GM12878 (cell line): ENCODE data around the gene VPS18. TPM values are rescaled to one million over a fixed set of nuclear protein-coding genes. Genes with fewer than 3 reads are reported as not detected.
A peak's percentile ranks its signal among the peaks of the same experiment; 100 is the strongest.

Experiments used
- CBFB ChIP-seq: IDR thresholded peaks from 2 replicates; pipeline ENCODE4 v1.6.1; 2016; ENCODE audit warnings: antibody characterized with exemption, low read depth
- CHD1 ChIP-seq: IDR thresholded peaks from 2 replicates; pipeline ENCODE4 v1.6.1; 2012; ENCODE audit warnings: low read depth, low read length, improper control_type of control experiment
- FOS ChIP-seq: IDR thresholded peaks from 3 replicates; pipeline ENCODE4 v1.6.1; 2011; ENCODE audit warnings: borderline replicate concordance; ENCODE audit not compliant: insufficient read length; ENCODE audit errors: extremely low read depth
- KDM1A ChIP-seq: fragments of 200-600 bp; sonication (generic); IDR thresholded peaks from 2 replicates; pipeline ENCODE4 v1.6.1; 2016; ENCODE audit warnings: borderline replicate concordance
- MTA2 ChIP-seq: fragments of 450-650 bp; IDR thresholded peaks from 2 replicates; pipeline ENCODE4 v1.6.1; 2016; ENCODE audit warnings: low read depth, mild to moderate bottlenecking, moderate library complexity
- MYB ChIP-seq: fragments of 150-350 bp; IDR thresholded peaks from 2 replicates; pipeline ENCODE4 v1.6.1; 2014; ENCODE audit warnings: mild to moderate bottlenecking, low read depth, low read length, borderline replicate concordance
- NFXL1 ChIP-seq: fragments of 450-650 bp; IDR thresholded peaks from 2 replicates; pipeline ENCODE4 v1.6.1; 2017; ENCODE audit warnings: antibody characterized with exemption, mild to moderate bottlenecking, borderline replicate concordance
- NFYB ChIP-seq: IDR thresholded peaks from 2 replicates; pipeline ENCODE4 v1.6.1; 2011; ENCODE audit warnings: low read depth, mild to moderate bottlenecking, low read length, improper control_type of control experiment, moderate library complexity; ENCODE audit not compliant: insufficient read depth
- NR2C1 ChIP-seq: fragments of 450-650 bp; IDR thresholded peaks from 2 replicates; pipeline ENCODE4 v1.6.1; 2017; ENCODE audit warnings: antibody characterized with exemption, mild to moderate bottlenecking, moderate library complexity
- NR2F1 ChIP-seq: fragments of 450-650 bp; conservative IDR thresholded peaks from 2 replicates; pipeline ENCODE4 v1.6.1; 2017; ENCODE audit warnings: mild to moderate bottlenecking
- RUNX3 ChIP-seq: IDR thresholded peaks from 2 replicates; pipeline ENCODE4 v1.6.1; 2012; ENCODE audit warnings: low read length, inconsistent platforms
- SIX5 ChIP-seq: IDR thresholded peaks from 2 replicates; pipeline ENCODE4 v1.6.1; 2011; ENCODE audit warnings: mild to moderate bottlenecking, low read depth, low read length, moderate library complexity; ENCODE audit not compliant: severe bottlenecking
- SMAD5 ChIP-seq: IDR thresholded peaks from 2 replicates; pipeline ENCODE4 v1.6.1; 2016; ENCODE audit warnings: antibody characterized with exemption, low read depth
- SREBF1 ChIP-seq: IDR thresholded peaks from 2 replicates; pipeline ENCODE4 v1.6.1; 2012; ENCODE audit warnings: mild to moderate bottlenecking, low read length
- STAT1 ChIP-seq: fragments of 450-650 bp; conservative IDR thresholded peaks from 2 replicates; pipeline ENCODE4 v1.6.1; 2014; ENCODE audit warnings: antibody characterized with exemption, mild to moderate bottlenecking
- TCF12 ChIP-seq: IDR thresholded peaks from 2 replicates; pipeline ENCODE4 v1.6.1; 2011; ENCODE audit warnings: low read depth, mild to moderate bottlenecking, low read length
- ZBED1 ChIP-seq: IDR thresholded peaks from 2 replicates; pipeline ENCODE4 v1.6.1; 2016; ENCODE audit warnings: borderline replicate concordance
- polyA plus RNA-seq, 11 experiments: library from polyadenylated mRNA; depleted of rRNA in 4 of 11; unstranded in 6 of 11; stranded (reverse) in 5 of 11; fragments of >200 nt; fragmentation: Nextera tagmentation in 4 of 11; fragmentation: Illumina TruSeq in 1 of 11; extraction: Ambion mirVana in 4 of 11; extraction: Trizol in 1 of 11; gene quantifications; 1 replicate in 1 of 11; 2 replicates in 10 of 11; pipeline versions ENCODE4 v1.2.1 to v1.2.3, GENCODE V29; 2011 to 2016; ENCODE audit warnings: inconsistent platforms in 2 of 11, missing spikeins in 2 of 11, low read depth in 1 of 11
- total RNA-seq, 4 experiments: library from RNA; depleted of rRNA in 3 of 4; stranded (reverse); fragments of >200 nt in 3 of 4; fragmentation: Illumina TruSeq in 1 of 4; extraction: Trizol in 1 of 4; gene quantifications; 2 replicates each; pipeline versions ENCODE4 v1.2.1 to v1.2.3, GENCODE V29; 2013 to 2021
- TF ChIP-seq, protein P1 (sequence below): fragments of 450-650 bp; formaldehyde crosslinking; IDR thresholded peaks from 2 replicates; pipeline ENCODE4 v1.5.0; 2022; ENCODE audit warnings: mild to moderate bottlenecking, missing genetic modification characterization
- TF ChIP-seq, protein P2 (sequence below): fragments of 450-650 bp; IDR thresholded peaks from 2 replicates; pipeline ENCODE4 v1.6.1; 2017; ENCODE audit warnings: mild to moderate bottlenecking, moderate library complexity
- TF ChIP-seq, protein P3 (sequence below): fragments of 150-350 bp; IDR thresholded peaks from 2 replicates; pipeline ENCODE4 v1.6.1; 2016; ENCODE audit warnings: low read depth, low read length

The VPS18 gene
- total and polyA plus RNA-seq, 10 of the 15 experiments (the other 5 are each of a cell fraction or from before 2014, with no cell fraction given), result 0.71 to 20.4 (median 10.6) TPM

DNA sequence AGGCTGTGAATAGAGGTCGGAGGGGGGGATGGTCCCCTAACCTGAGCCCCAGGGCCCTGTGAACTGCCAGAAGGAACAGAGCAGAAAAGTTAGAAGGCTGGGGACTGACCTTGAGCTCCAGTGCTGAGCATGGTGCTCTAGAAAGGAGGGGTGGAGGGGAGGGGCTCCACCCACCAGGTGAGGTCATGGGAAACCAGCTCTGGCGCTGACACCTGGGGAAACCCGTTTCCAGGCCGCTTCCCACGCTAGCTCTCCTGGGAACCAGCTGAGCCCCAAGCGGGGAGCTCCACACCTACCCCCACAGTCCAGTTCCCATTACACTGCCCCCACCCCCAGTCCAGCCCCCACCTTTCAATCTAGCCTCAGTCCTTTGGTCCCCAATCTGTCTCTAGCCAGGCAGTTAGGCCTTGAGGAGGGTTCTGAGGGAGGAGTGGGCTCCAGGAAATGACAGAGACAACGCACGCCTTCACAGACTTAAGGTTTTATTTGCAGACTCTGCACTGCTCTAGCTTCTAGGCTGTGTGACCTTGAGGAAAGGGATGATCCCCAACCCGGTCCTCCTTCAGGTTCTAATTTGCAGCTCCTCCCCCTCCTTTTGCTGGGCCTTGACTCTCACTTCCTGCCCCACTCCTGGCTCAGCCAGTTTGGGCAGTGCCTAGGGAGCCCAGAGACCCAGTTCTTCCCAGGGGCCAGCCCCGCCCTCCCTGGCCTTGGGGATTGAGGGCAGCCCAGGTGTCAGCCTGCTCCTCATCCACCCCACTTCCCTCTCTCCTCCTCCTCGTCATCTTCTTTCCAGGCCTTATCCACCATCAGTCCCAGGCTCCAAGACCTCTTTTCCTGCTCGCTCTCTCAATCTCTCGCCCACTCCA lies 22.3 kb upstream of the VPS18 start (continued):
- TF ChIP-seq, protein P1, sequence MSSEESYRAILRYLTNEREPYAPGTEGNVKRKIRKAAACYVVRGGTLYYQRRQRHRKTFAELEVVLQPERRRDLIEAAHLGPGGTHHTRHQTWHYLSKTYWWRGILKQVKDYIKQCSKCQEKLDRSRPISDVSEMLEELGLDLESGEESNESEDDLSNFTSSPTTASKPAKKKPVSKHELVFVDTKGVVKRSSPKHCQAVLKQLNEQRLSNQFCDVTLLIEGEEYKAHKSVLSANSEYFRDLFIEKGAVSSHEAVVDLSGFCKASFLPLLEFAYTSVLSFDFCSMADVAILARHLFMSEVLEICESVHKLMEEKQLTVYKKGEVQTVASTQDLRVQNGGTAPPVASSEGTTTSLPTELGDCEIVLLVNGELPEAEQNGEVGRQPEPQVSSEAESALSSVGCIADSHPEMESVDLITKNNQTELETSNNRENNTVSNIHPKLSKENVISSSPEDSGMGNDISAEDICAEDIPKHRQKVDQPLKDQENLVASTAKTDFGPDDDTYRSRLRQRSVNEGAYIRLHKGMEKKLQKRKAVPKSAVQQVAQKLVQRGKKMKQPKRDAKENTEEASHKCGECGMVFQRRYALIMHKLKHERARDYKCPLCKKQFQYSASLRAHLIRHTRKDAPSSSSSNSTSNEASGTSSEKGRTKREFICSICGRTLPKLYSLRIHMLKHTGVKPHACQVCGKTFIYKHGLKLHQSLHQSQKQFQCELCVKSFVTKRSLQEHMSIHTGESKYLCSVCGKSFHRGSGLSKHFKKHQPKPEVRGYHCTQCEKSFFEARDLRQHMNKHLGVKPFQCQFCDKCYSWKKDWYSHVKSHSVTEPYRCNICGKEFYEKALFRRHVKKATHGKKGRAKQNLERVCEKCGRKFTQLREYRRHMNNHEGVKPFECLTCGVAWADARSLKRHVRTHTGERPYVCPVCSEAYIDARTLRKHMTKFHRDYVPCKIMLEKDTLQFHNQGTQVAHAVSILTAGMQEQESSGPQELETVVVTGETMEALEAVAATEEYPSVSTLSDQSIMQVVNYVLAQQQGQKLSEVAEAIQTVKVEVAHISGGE (CRISPR knock-in tag), result no peak
- TF ChIP-seq NFXL1, result no peak
- peak; percentile 98 for TF ChIP-seq TCF12
- no peak for TF ChIP-seq SIX5
- TF ChIP-seq MTA2, result no peak; the same call in 1 of the 2 replicates
- no peak; the same call in 1 of the 2 replicates for TF ChIP-seq STAT1
- no peak for TF ChIP-seq NR2C1
- TF ChIP-seq NFYB, result no peak
- TF ChIP-seq NR2F1, result peak; percentile 87
- TF ChIP-seq, protein P2, sequence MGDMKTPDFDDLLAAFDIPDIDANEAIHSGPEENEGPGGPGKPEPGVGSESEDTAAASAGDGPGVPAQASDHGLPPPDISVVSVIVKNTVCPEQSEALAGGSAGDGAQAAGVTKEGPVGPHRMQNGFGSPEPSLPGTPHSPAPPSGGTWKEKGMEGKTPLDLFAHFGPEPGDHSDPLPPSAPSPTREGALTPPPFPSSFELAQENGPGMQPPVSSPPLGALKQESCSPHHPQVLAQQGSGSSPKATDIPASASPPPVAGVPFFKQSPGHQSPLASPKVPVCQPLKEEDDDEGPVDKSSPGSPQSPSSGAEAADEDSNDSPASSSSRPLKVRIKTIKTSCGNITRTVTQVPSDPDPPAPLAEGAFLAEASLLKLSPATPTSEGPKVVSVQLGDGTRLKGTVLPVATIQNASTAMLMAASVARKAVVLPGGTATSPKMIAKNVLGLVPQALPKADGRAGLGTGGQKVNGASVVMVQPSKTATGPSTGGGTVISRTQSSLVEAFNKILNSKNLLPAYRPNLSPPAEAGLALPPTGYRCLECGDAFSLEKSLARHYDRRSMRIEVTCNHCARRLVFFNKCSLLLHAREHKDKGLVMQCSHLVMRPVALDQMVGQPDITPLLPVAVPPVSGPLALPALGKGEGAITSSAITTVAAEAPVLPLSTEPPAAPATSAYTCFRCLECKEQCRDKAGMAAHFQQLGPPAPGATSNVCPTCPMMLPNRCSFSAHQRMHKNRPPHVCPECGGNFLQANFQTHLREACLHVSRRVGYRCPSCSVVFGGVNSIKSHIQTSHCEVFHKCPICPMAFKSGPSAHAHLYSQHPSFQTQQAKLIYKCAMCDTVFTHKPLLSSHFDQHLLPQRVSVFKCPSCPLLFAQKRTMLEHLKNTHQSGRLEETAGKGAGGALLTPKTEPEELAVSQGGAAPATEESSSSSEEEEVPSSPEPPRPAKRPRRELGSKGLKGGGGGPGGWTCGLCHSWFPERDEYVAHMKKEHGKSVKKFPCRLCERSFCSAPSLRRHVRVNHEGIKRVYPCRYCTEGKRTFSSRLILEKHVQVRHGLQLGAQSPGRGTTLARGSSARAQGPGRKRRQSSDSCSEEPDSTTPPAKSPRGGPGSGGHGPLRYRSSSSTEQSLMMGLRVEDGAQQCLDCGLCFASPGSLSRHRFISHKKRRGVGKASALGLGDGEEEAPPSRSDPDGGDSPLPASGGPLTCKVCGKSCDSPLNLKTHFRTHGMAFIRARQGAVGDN, result peak; percentile 84
- no peak for TF ChIP-seq SREBF1
- TF ChIP-seq, protein P3, sequence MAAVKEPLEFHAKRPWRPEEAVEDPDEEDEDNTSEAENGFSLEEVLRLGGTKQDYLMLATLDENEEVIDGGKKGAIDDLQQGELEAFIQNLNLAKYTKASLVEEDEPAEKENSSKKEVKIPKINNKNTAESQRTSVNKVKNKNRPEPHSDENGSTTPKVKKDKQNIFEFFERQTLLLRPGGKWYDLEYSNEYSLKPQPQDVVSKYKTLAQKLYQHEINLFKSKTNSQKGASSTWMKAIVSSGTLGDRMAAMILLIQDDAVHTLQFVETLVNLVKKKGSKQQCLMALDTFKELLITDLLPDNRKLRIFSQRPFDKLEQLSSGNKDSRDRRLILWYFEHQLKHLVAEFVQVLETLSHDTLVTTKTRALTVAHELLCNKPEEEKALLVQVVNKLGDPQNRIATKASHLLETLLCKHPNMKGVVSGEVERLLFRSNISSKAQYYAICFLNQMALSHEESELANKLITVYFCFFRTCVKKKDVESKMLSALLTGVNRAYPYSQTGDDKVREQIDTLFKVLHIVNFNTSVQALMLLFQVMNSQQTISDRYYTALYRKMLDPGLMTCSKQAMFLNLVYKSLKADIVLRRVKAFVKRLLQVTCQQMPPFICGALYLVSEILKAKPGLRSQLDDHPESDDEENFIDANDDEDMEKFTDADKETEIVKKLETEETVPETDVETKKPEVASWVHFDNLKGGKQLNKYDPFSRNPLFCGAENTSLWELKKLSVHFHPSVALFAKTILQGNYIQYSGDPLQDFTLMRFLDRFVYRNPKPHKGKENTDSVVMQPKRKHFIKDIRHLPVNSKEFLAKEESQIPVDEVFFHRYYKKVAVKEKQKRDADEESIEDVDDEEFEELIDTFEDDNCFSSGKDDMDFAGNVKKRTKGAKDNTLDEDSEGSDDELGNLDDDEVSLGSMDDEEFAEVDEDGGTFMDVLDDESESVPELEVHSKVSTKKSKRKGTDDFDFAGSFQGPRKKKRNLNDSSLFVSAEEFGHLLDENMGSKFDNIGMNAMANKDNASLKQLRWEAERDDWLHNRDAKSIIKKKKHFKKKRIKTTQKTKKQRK, result no peak
- peak; percentile 49 for TF ChIP-seq RUNX3
- TF ChIP-seq CBFB, result no peak
- no peak for TF ChIP-seq KDM1A
- TF ChIP-seq ZBED1, result peak; percentile 48; the same call in 1 of the 2 replicates
- TF ChIP-seq SMAD5, result 0 out of 2 replicates have a peak, but pooled peaks have one; percentile 17
- peak; percentile 53; the same call in 1 of the 2 replicates for TF ChIP-seq MYB
- TF ChIP-seq FOS, result no peak
- no peak for TF ChIP-seq CHD1
